IMR-90 (cell line): ENCODE data around the gene DGKB. TPM values are rescaled to one million over a fixed set of nuclear protein-coding genes. Genes with fewer than 3 reads are reported as not detected.

Source experiments
- ATAC-seq: fragments of 200-7000 bp; cut with Tn5 transposase; 2 replicates; pipeline ENCODE4 v1.9.1; 2020; ENCODE audit warnings: low read depth, mild to moderate bottlenecking, moderate library complexity
- BruUV-seq: library from RNA; stranded (reverse); fragments of 400-500 nt; replicated peaks from 2 replicates; lab custom pipeline; 2021; lab: Mats Ljungman, UMichigan
- CTCF ChIA-PET: fragments of 300-600 bp; formaldehyde crosslinking; extraction: SDS; loops from one replicate; lab custom pipeline; 2021; ENCODE audit warnings: antibody characterized with exemption; lab: Yijun Ruan, JAX
- POLR2A ChIA-PET: fragments of 300-600 bp; sonication (Branson Sonifier 250); formaldehyde crosslinking; loops from one replicate; lab custom pipeline; 2022; ENCODE audit warnings: antibody characterized with exemption; ENCODE audit not compliant: unreplicated experiment; lab: Charles Lee
- DNase-seq: peaks from one replicate; pipeline ENCODE4 v3.0.0; 2013
- H2AFZ ChIP-seq: replicated peaks from 2 replicates; pipeline ENCODE3; 2013; ENCODE audit warnings: low read length, mild to moderate bottlenecking; ENCODE audit not compliant: poor library complexity
- H2AK5ac ChIP-seq: 2 replicates; pipeline ENCODE4 v1.6.1; 2013; ENCODE audit warnings: low read depth, low read length, inconsistent platforms
- H2AK9ac ChIP-seq: replicated peaks from 2 replicates; pipeline ENCODE3; 2013; ENCODE audit warnings: mild to moderate bottlenecking, low read depth, low read length, moderate library complexity; ENCODE audit not compliant: poor library complexity
- H2BK120ac ChIP-seq: 2 replicates; pipeline ENCODE4 v1.6.1; 2013; ENCODE audit warnings: low read depth, low read length, inconsistent platforms
- H2BK15ac ChIP-seq: 3 replicates; pipeline ENCODE4 v1.6.1; 2013; ENCODE audit warnings: low read depth, low read length, inconsistent platforms
- H2BK20ac ChIP-seq: 2 replicates; pipeline ENCODE4 v1.6.1; 2013; ENCODE audit warnings: low read depth, mild to moderate bottlenecking, inconsistent platforms, low read length, moderate library complexity
- H2BK5ac ChIP-seq: 2 replicates; pipeline ENCODE4 v1.6.1; 2013; ENCODE audit warnings: mild to moderate bottlenecking, low read depth, low read length, inconsistent platforms; ENCODE audit not compliant: poor library complexity, severe bottlenecking
- H3K14ac ChIP-seq: replicated peaks from 2 replicates; pipeline ENCODE4 v1.6.1; 2013; ENCODE audit warnings: low read depth, low read length, inconsistent platforms
- H3K18ac ChIP-seq: 2 replicates; pipeline ENCODE4 v1.6.1; 2013; ENCODE audit warnings: low read depth, low read length, control low read depth
- H3K23ac ChIP-seq: 2 replicates; pipeline ENCODE4 v1.6.1; 2013; ENCODE audit warnings: low read depth, low read length, inconsistent platforms
- H3K27ac ChIP-seq: 2 replicates; pipeline ENCODE4 v1.5.1; 2013; ENCODE audit warnings: mild to moderate bottlenecking, control low read depth, low read length; ENCODE audit not compliant: insufficient read depth
- H3K27me3 ChIP-seq: 2 replicates; pipeline ENCODE4 v1.6.1; 2013; ENCODE audit warnings: low read length; ENCODE audit not compliant: control insufficient read depth, insufficient read depth
- H3K36me3 ChIP-seq: 2 replicates; pipeline ENCODE4 v1.6.1; 2013; ENCODE audit warnings: low read length, mixed read lengths; ENCODE audit not compliant: control insufficient read depth, insufficient read depth
- H3K4ac ChIP-seq: 2 replicates; pipeline ENCODE4 v1.6.1; 2013; ENCODE audit warnings: low read depth, low read length, inconsistent platforms
- H3K4me1 ChIP-seq: 2 replicates; pipeline ENCODE4 v1.6.1; 2013; ENCODE audit warnings: low read length, mixed read lengths; ENCODE audit not compliant: control insufficient read depth, insufficient read depth
- H3K4me2 ChIP-seq: 2 replicates; pipeline ENCODE4 v1.6.1; 2013; ENCODE audit warnings: low read depth, mild to moderate bottlenecking, control low read depth, low read length, moderate library complexity
- H3K4me3 ChIP-seq: 2 replicates; pipeline ENCODE4 v1.5.1; 2013; ENCODE audit warnings: low read depth, mild to moderate bottlenecking, control low read depth, low read length, moderate library complexity; ENCODE audit not compliant: insufficient read depth
- H3K56ac ChIP-seq: 2 replicates; pipeline ENCODE4 v1.6.1; 2013; ENCODE audit warnings: low read length, inconsistent platforms; ENCODE audit not compliant: insufficient read depth; ENCODE audit errors: extremely low read depth
- H3K79me1 ChIP-seq, 2 experiments: 2 replicates each; pipeline ENCODE4 v1.6.1; 2013; ENCODE audit warnings: low read length in 2 of 2, inconsistent platforms in 1 of 2, low read depth in 1 of 2
- H3K9ac ChIP-seq: 2 replicates; pipeline ENCODE4 v1.6.1; 2013; ENCODE audit warnings: low read depth, low read length, control low read depth
- H3K9me1 ChIP-seq: 2 replicates; pipeline ENCODE4 v1.6.1; 2013; ENCODE audit warnings: low read length, inconsistent platforms; ENCODE audit not compliant: insufficient read depth
- H3K9me3 ChIP-seq: 2 replicates; pipeline ENCODE4 v1.6.1; 2013; ENCODE audit warnings: low read length; ENCODE audit not compliant: control insufficient read depth, insufficient read depth
- H4K20me1 ChIP-seq: 2 replicates; pipeline ENCODE4 v1.6.1; 2013; ENCODE audit warnings: low read length, inconsistent platforms; ENCODE audit not compliant: insufficient read depth
- H4K5ac ChIP-seq: 2 replicates; pipeline ENCODE4 v1.6.1; 2013; ENCODE audit warnings: mild to moderate bottlenecking, low read depth, low read length, control low read depth
- H4K8ac ChIP-seq, 2 experiments: 2 replicates each; pipeline ENCODE4 v1.6.1; 2013; ENCODE audit warnings: low read depth in 2 of 2, low read length in 2 of 2, control low read depth in 1 of 2, inconsistent platforms in 1 of 2
- H4K91ac ChIP-seq: 2 replicates; pipeline ENCODE4 v1.6.1; 2013; ENCODE audit warnings: low read depth, low read length, inconsistent platforms; ENCODE audit not compliant: insufficient read depth
- CEBPB ChIP-seq: IDR thresholded peaks from 2 replicates; pipeline ENCODE4 v1.6.1; 2012; ENCODE audit warnings: low read depth, low read length, improper control_type of control experiment
- CTCF ChIP-seq: conservative IDR thresholded peaks from 2 replicates; pipeline ENCODE4 v1.5.1; 2012; ENCODE audit warnings: mild to moderate bottlenecking, low read depth, low read length, improper control_type of control experiment
- MAFK ChIP-seq: IDR thresholded peaks from 2 replicates; pipeline ENCODE4 v1.6.1; 2012; ENCODE audit warnings: low read depth, low read length, improper control_type of control experiment
- POLR2A ChIP-seq: IDR thresholded peaks from 2 replicates; pipeline ENCODE4 v1.6.1; 2012; ENCODE audit warnings: mild to moderate bottlenecking, low read depth, low read length
- WGBS, 2 experiments: methylation state at CpG; one replicate each; pipeline versions ENCODE4 v1.1.5 to v1.1.7; 2013; ENCODE audit warnings: missing lambda C conversion rate in 2 of 2; ENCODE audit not compliant: insufficient read length in 1 of 2; ENCODE audit errors: extremely low coverage in 2 of 2; 5-methylcytosine and 5-hydroxymethylcytosine counted together
- dilution Hi-C: fragments of 300-500 bp; cut with HindIII; formaldehyde crosslinking; loops from one replicate; pipeline ENCODE4 v1.14.3; 2018; ENCODE audit warnings: low sequenced_read_pairs; ENCODE audit not compliant: unreplicated experiment
- in situ Hi-C: fragments of 300-500 bp; cut with MboI; formaldehyde crosslinking; loops from 3 replicates; pipeline ENCODE4 v1.14.3; 2019; ENCODE audit warnings: low sequenced_read_pairs, inconsistent platforms, mixed read lengths
- intact Hi-C: fragments of 100-400 bp; cut with micrococcal nuclease; formaldehyde crosslinking; loops from 2 replicates; pipeline ENCODE4 v1.10.0; 2022
- polyA plus RNA-seq, 3 experiments: library from polyadenylated mRNA; depleted of rRNA; stranded (reverse); fragments of >200 nt; gene quantifications; 2 replicates each; pipeline ENCODE4 v1.2.3, GENCODE V29; 2012; ENCODE audit warnings: low replicate concordance in 1 of 3
- total RNA-seq: library from RNA; depleted of rRNA; stranded (reverse); fragments of >200 nt; gene quantifications from 2 replicates; pipeline ENCODE4 v1.2.3, GENCODE V29; 2012

Gene DGKB
- total and polyA plus RNA-seq, 2 of the 4 experiments (the other 2 are of a cell fraction): not detected

GRCh38 chr7:14773729-14774271, 128.8 kb downstream of the DGKB start:
- Histone ChIP-seq H2AK9ac (no peak overlapping the region), H3K9me3 (peaks cover 5% of the 10 kb centered on the region; the same call in 1 of the 2 replicates), H2AFZ (no peak overlapping the region), H4K8ac (no peak overlapping the region), H3K4me2 (no peak overlapping the region), H2BK5ac (no peak overlapping the region), H2BK20ac (no peak overlapping the region), H4K91ac (no peak overlapping the region), H3K18ac (no peak overlapping the region), H3K14ac (no peak overlapping the region), H4K5ac (no peak overlapping the region), H3K4me3 (no peak overlapping the region), H4K20me1 (no peaks in the 10 kb centered on the region), H3K4me1 (no peaks in the 10 kb centered on the region), H3K9ac (no peak overlapping the region), H3K4ac (no peak overlapping the region), H2AK5ac (no peak overlapping the region), H3K27ac (no peak overlapping the region), H3K23ac (no peak overlapping the region), H2BK120ac (no peak overlapping the region), H3K36me3 (no peaks in the 10 kb centered on the region), H3K27me3 (no peaks in the 10 kb centered on the region), H3K9me1 (no peaks in the 10 kb centered on the region), H3K79me1 (no peaks in the 10 kb centered on the region), H3K56ac (no peak overlapping the region), H2BK15ac (no peak overlapping the region)
- CTCF ChIA-PET: no interaction called here
- dilution Hi-C loops: no loop called here
- ATAC-seq (no peak), DNase-seq (no peak)
- no TSS peak for BruUV-seq
- WGBS, 2 experiments: no CpG with 5 or more reads among the region's 2 CpGs
- POLR2A ChIA-PET: no interaction called here
- TF ChIP-seq CEBPB (no peak), MAFK (no peak), POLR2A (no peak), CTCF (no peak)
- in situ Hi-C loops: no loop called here
- intact Hi-C loops: no loop called here
